ENCODE measurements around the gene ATG101.

DNA sequence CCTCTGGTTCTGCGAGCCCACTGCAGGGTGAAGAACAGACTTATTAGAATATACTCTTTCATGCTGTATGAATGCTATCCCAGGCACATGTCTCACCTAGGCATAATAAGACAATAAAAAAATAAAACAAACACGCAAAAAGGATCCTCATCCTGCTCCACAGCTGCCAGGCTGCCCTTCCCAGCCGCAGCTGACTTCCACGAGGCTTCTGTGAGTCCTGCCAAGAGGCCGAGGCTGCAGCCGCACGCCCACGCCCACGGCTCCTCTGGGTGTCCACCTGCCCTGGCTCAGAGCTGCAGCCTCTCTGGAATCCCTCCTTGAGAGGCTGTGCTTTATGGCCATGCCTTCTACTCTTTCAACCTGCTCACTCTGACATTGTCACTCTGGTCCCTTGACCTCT is 16.6 kb downstream of the ATG101 start:
- TF ChIP-seq, protein P1, sequence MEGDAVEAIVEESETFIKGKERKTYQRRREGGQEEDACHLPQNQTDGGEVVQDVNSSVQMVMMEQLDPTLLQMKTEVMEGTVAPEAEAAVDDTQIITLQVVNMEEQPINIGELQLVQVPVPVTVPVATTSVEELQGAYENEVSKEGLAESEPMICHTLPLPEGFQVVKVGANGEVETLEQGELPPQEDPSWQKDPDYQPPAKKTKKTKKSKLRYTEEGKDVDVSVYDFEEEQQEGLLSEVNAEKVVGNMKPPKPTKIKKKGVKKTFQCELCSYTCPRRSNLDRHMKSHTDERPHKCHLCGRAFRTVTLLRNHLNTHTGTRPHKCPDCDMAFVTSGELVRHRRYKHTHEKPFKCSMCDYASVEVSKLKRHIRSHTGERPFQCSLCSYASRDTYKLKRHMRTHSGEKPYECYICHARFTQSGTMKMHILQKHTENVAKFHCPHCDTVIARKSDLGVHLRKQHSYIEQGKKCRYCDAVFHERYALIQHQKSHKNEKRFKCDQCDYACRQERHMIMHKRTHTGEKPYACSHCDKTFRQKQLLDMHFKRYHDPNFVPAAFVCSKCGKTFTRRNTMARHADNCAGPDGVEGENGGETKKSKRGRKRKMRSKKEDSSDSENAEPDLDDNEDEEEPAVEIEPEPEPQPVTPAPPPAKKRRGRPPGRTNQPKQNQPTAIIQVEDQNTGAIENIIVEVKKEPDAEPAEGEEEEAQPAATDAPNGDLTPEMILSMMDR (conservative IDR thresholded peaks at IDR 0.05), result no peak
- no peak for TF ChIP-seq EZH2 (IDR thresholded peaks at IDR 0.05; ENCODE audit: low read depth)

Data from PC-9 (cell line).